Astrocyte (in vitro differentiated cells and primary cell): ENCODE measurements around the gene SOX18. TPM values are rescaled to one million over a fixed set of nuclear protein-coding genes. Genes with fewer than 3 reads are reported as not detected.

Experiments used
- DNase-seq: peaks from one replicate; pipeline ENCODE4 v3.0.0-alpha.2; 2010; ENCODE audit warnings: low read depth
- FAIRE-seq: peaks from 2 replicates; lab custom pipeline; 2011; peaks lifted over from hg19 to GRCh38; lab: Jason Lieb, UNC
- H2AFZ ChIP-seq: 2 replicates; pipeline ENCODE4 v1.6.0; 2012; ENCODE audit warnings: low read depth, low read length, inconsistent platforms
- H3K27ac ChIP-seq: 2 replicates; pipeline ENCODE4 v1.5.1; 2011; ENCODE audit warnings: low read depth, low read length, inconsistent platforms
- H3K27me3 ChIP-seq: 2 replicates; pipeline ENCODE4 v1.6.0; 2011; ENCODE audit warnings: low read length, inconsistent platforms; ENCODE audit not compliant: insufficient read depth
- H3K36me3 ChIP-seq: 2 replicates; pipeline ENCODE4 v1.5.1; 2011; ENCODE audit warnings: low read length, inconsistent platforms; ENCODE audit not compliant: insufficient read depth
- H3K4me1 ChIP-seq: 2 replicates; pipeline ENCODE4 v1.5.1; 2011; ENCODE audit warnings: low read length, inconsistent platforms; ENCODE audit not compliant: insufficient read depth
- H3K4me2 ChIP-seq: 2 replicates; pipeline ENCODE4 v1.6.0; 2012; ENCODE audit warnings: low read length, inconsistent platforms
- H3K4me3 ChIP-seq: 2 replicates; pipeline ENCODE4 v1.5.1; 2011; ENCODE audit warnings: low read depth, mild to moderate bottlenecking, low read length, inconsistent platforms; ENCODE audit not compliant: insufficient read depth
- H3K79me2 ChIP-seq: 2 replicates; pipeline ENCODE4 v1.6.0; 2012; ENCODE audit warnings: mild to moderate bottlenecking, low read length, inconsistent platforms; ENCODE audit not compliant: insufficient read depth
- H3K9ac ChIP-seq: 2 replicates; pipeline ENCODE4 v1.6.0; 2012; ENCODE audit warnings: mild to moderate bottlenecking, low read length, inconsistent platforms
- H3K9me3 ChIP-seq: 2 replicates; pipeline ENCODE4 v1.5.1; 2012; ENCODE audit warnings: low read depth, mild to moderate bottlenecking, low read length, inconsistent platforms; ENCODE audit not compliant: insufficient read depth
- H4K20me1 ChIP-seq: 2 replicates; pipeline ENCODE4 v1.6.0; 2012; ENCODE audit warnings: low read length, inconsistent platforms; ENCODE audit not compliant: insufficient read depth
- H3K27ac Mint-ChIP-seq: one replicate; pipeline ENCODE4 v1.8.0; 2021; ENCODE audit warnings: mild to moderate bottlenecking, mixed read lengths; ENCODE audit not compliant: unreplicated experiment
- H3K27me3 Mint-ChIP-seq: one replicate; pipeline ENCODE4 v1.8.0; 2021; ENCODE audit warnings: low read depth, mixed read lengths; ENCODE audit not compliant: unreplicated experiment
- H3K36me3 Mint-ChIP-seq: one replicate; pipeline ENCODE4 v1.8.0; 2021; ENCODE audit warnings: low read depth, mixed read lengths; ENCODE audit not compliant: unreplicated experiment
- H3K4me1 Mint-ChIP-seq: one replicate; pipeline ENCODE4 v1.8.0; 2021; ENCODE audit warnings: low read depth, mixed read lengths; ENCODE audit not compliant: unreplicated experiment
- H3K4me3 Mint-ChIP-seq: one replicate; pipeline ENCODE4 v1.8.0; 2021; ENCODE audit warnings: mild to moderate bottlenecking, moderate library complexity, mixed read lengths; ENCODE audit not compliant: unreplicated experiment
- H3K9me3 Mint-ChIP-seq: one replicate; pipeline ENCODE4 v1.8.0; 2021; ENCODE audit warnings: mild to moderate bottlenecking, mixed read lengths; ENCODE audit not compliant: unreplicated experiment
- CTCF ChIP-seq: IDR thresholded peaks from 2 replicates; pipeline ENCODE4 v1.5.1; 2011; ENCODE audit warnings: low read depth, mild to moderate bottlenecking, inconsistent platforms, low read length, moderate library complexity; ENCODE audit not compliant: insufficient read depth
- EZH2 ChIP-seq: IDR thresholded peaks from 2 replicates; pipeline ENCODE4 v1.6.1; 2012; ENCODE audit warnings: mild to moderate bottlenecking, low read length, inconsistent platforms; ENCODE audit not compliant: insufficient read depth
- total RNA-seq: library from RNA; stranded (reverse); gene quantifications from 2 replicates; pipeline ENCODE4 v1.2.1, GENCODE V29; 2021

The SOX18 gene
- total RNA-seq, 1 donor from 2014 or later = 0.52 TPM

GRCh38 chr20:64011366-64011779 is 38.1 kb downstream of the SOX18 start:
- DNase-seq = no peak
- no peak overlapping the region for H3K4me3 Mint-ChIP-seq
- Histone ChIP-seq H3K27ac (no peak overlapping the region), H3K79me2 (peaks cover 22% of the 10 kb centered on the region), H3K4me1 (no peaks in the 10 kb centered on the region), H3K4me3 (no peak overlapping the region), H2AFZ (no peak overlapping the region), H3K4me2 (no peak overlapping the region), H3K9me3 (no peaks in the 10 kb centered on the region), H4K20me1 (peaks cover 54% of the 10 kb centered on the region), H3K27me3 (no peaks in the 10 kb centered on the region), H3K36me3 (peaks cover 36% of the 10 kb centered on the region), H3K9ac (no peak overlapping the region)
- TF ChIP-seq CTCF = no peak
- no peak for TF ChIP-seq EZH2
- no peaks in the 10 kb centered on the region for H3K9me3 Mint-ChIP-seq
- no peaks in the 10 kb centered on the region for H3K27me3 Mint-ChIP-seq
- H3K27ac Mint-ChIP-seq = no peak overlapping the region
- no peaks in the 10 kb centered on the region for H3K4me1 Mint-ChIP-seq
- H3K36me3 Mint-ChIP-seq = peaks cover 42% of the 10 kb centered on the region
- no peak for FAIRE-seq

GRCh38 chr20:64010711-64011237 is 38.7 kb downstream of the SOX18 start:
- DNase-seq (no peak), FAIRE-seq (no peak)
- Mint-ChIP-seq H3K4me3 (no peak overlapping the region), H3K4me1 (no peaks in the 10 kb centered on the region), H3K27ac (no peak overlapping the region), H3K36me3 (peaks cover 41% of the 10 kb centered on the region), H3K27me3 (no peaks in the 10 kb centered on the region), H3K9me3 (no peaks in the 10 kb centered on the region)
- no peak overlapping the region for H3K27ac ChIP-seq
- no peaks in the 10 kb centered on the region for H3K27me3 ChIP-seq
- peaks cover 55% of the 10 kb centered on the region for H4K20me1 ChIP-seq
- peaks cover 38% of the 10 kb centered on the region for H3K36me3 ChIP-seq
- no peaks in the 10 kb centered on the region for H3K9me3 ChIP-seq
- no peak overlapping the region for H2AFZ ChIP-seq
- TF ChIP-seq EZH2 (no peak), CTCF (no peak)
- no peak overlapping the region for H3K4me3 ChIP-seq
- no peaks in the 10 kb centered on the region for H3K4me1 ChIP-seq
- peaks cover 22% of the 10 kb centered on the region for H3K79me2 ChIP-seq
- no peak overlapping the region for H3K4me2 ChIP-seq
- H3K9ac ChIP-seq = no peak overlapping the region

- H3K4me3 ChIP-seq = no peak overlapping the region
- Mint-ChIP-seq H3K9me3 (no peaks in the 10 kb centered on the region), H3K27ac (no peak overlapping the region), H3K36me3 (peaks cover 46% of the 10 kb centered on the region), H3K4me1 (no peaks in the 10 kb centered on the region), H3K4me3 (no peak overlapping the region), H3K27me3 (no peaks in the 10 kb centered on the region)
- peaks cover 20% of the 10 kb centered on the region for H3K79me2 ChIP-seq
- H3K36me3 ChIP-seq = peaks cover 40% of the 10 kb centered on the region
- DNase-seq (no peak), FAIRE-seq (no peak)
- H2AFZ ChIP-seq = no peak overlapping the region
- H3K9ac ChIP-seq = no peak overlapping the region
- TF ChIP-seq CTCF (no peak), EZH2 (no peak)
- no peaks in the 10 kb centered on the region for H3K4me1 ChIP-seq
- no peak overlapping the region for H3K4me2 ChIP-seq
- H3K9me3 ChIP-seq = no peaks in the 10 kb centered on the region
- peaks cover 56% of the 10 kb centered on the region for H4K20me1 ChIP-seq
- H3K27me3 ChIP-seq = no peaks in the 10 kb centered on the region
- no peak overlapping the region for H3K27ac ChIP-seq
Measured at GRCh38 chr20:64009811-64010387, 39.5 kb downstream of the SOX18 start.
